CD4-positive, alpha-beta memory T cell (primary cell): Measurements from ENCODE around the gene LMBRD2. TPM values are rescaled to one million over a fixed set of nuclear protein-coding genes. Genes with fewer than 3 reads are reported as not detected.

Experiments
- CTCF ChIA-PET: fragments of 350-600 bp; sonication (Branson Sonifier 250); formaldehyde crosslinking; loops from one replicate; lab custom pipeline; 2021; ENCODE audit warnings: inconsistent platforms; ENCODE audit not compliant: partially characterized antibody; lab: Charles Lee
- POLR2A ChIA-PET: fragments of 350-600 bp; sonication (Branson Sonifier 250); formaldehyde crosslinking; loops from one replicate; lab custom pipeline; 2021; ENCODE audit not compliant: partially characterized antibody; lab: Charles Lee
- DNase-seq, 5 donors: peaks; one replicate each; pipeline versions ENCODE4 v3.0.0 to v3.0.0-alpha.2; 2020 to 2022; ENCODE audit warnings: mixed read lengths in 1 of 5
- H3K27ac ChIP-seq: one replicate; pipeline ENCODE4 v1.7.0; 2013; ENCODE audit warnings: low read depth, low read length
- H3K27me3 ChIP-seq: 2 replicates; pipeline ENCODE4 v1.7.0; 2013; ENCODE audit warnings: mild to moderate bottlenecking, low read length, moderate library complexity; ENCODE audit not compliant: insufficient read depth
- H3K36me3 ChIP-seq: 2 replicates; pipeline ENCODE4 v1.7.0; 2013; ENCODE audit warnings: mild to moderate bottlenecking, low read length, moderate library complexity; ENCODE audit not compliant: insufficient read depth
- H3K4me1 ChIP-seq: 2 replicates; pipeline ENCODE4 v1.7.0; 2013; ENCODE audit warnings: mild to moderate bottlenecking, low read length, moderate library complexity; ENCODE audit not compliant: insufficient read depth
- H3K4me3 ChIP-seq, 2 donors: one replicate each; pipeline ENCODE4 v1.7.0; 2013; ENCODE audit warnings: low read length in 2 of 2, mild to moderate bottlenecking in 1 of 2
- H3K9me3 ChIP-seq, 2 donors: one replicate each; pipeline ENCODE4 v1.7.0; 2013; ENCODE audit warnings: low read length in 2 of 2, control low read depth in 1 of 2; ENCODE audit not compliant: control insufficient read depth in 1 of 2
- H3K27ac Mint-ChIP-seq, 7 donors: one replicate each; pipeline ENCODE4 v1.8.0; 2020 to 2021; ENCODE audit warnings: mixed read lengths in 7 of 7, mild to moderate bottlenecking in 6 of 7, inconsistent platforms in 3 of 7, moderate library complexity in 3 of 7
- H3K27me3 Mint-ChIP-seq, 2 donors: one replicate each; pipeline ENCODE4 v1.8.0; 2020 to 2021; ENCODE audit warnings: mixed read lengths in 2 of 2
- H3K36me3 Mint-ChIP-seq, 2 donors: one replicate each; pipeline ENCODE4 v1.8.0; 2020 to 2021; ENCODE audit warnings: mixed read lengths in 2 of 2, inconsistent platforms in 1 of 2, mild to moderate bottlenecking in 1 of 2
- H3K4me1 Mint-ChIP-seq, 4 donors: one replicate each; pipeline ENCODE4 v1.8.0; 2020 to 2021; ENCODE audit warnings: mixed read lengths in 4 of 4, mild to moderate bottlenecking in 1 of 4
- H3K4me3 Mint-ChIP-seq, 8 donors: one replicate each; pipeline ENCODE4 v1.8.0; 2020 to 2021; ENCODE audit warnings: mixed read lengths in 8 of 8, mild to moderate bottlenecking in 7 of 8, moderate library complexity in 6 of 8, inconsistent platforms in 3 of 8
- H3K9me3 Mint-ChIP-seq, 8 donors: one replicate each; pipeline ENCODE4 v1.8.0; 2020 to 2021; ENCODE audit warnings: mixed read lengths in 8 of 8, mild to moderate bottlenecking in 5 of 8, inconsistent platforms in 3 of 8, moderate library complexity in 1 of 8
- intact Hi-C: fragments of 100-400 bp; cut with micrococcal nuclease; formaldehyde crosslinking; loops from one replicate; pipeline ENCODE4 v1.15.1; 2023
- polyA plus RNA-seq, 2 donors: library from polyadenylated mRNA; unstranded; fragments of 300-500 nt; fragmentation: Illumina TruSeq; gene quantifications; one replicate each; pipeline ENCODE4 v1.2.3, GENCODE V29; 2021
- total RNA-seq, 2 experiments: library from RNA; stranded (reverse); gene quantifications; one replicate each; pipeline ENCODE4 v1.2.3, GENCODE V29; 2021

The LMBRD2 gene
- total and polyA plus RNA-seq, 4 experiments from 2014 or later = 3.0 to 16.6 (median 10.1) TPM

DNA sequence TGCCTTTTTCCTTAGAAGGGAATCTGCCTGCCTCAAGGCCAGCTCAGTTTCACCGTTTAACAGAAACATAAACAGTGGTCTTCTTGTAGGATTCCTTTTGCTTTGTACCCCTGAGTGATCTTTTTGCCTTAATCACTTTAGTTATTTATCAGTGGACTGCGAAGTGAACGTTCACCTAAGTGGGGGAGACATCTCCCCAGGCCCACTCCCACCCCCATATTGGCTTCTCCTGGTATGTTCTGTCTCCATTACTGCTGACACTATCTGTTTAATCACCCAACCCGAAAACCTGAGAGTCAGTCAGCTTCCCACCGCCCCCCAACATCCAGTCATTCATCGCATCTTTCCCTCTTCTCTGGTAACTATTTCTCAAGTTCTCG is 1.6 kb upstream of the LMBRD2 start:
- Mint-ChIP-seq H3K4me1 (peaks cover 46 to 76% (median 53%) of the 10 kb centered on the region in 4 donors), H3K4me3 (peak overlapping the region; percentile 25 to 84 (median 64)), H3K36me3 (peaks cover 34 to 60% of the 10 kb centered on the region in 2 donors), H3K27me3 (no peaks in the 10 kb centered on the region), H3K9me3 (no peaks in the 10 kb centered on the region), H3K27ac (peak overlapping the region in 2 of 7 donors; percentile 1 to 57)
- H3K27ac ChIP-seq = no peak overlapping the region
- H3K4me3 ChIP-seq = no peak overlapping the region
- CTCF ChIA-PET = interaction anchor here (1.5 to 3.4 kb wide), 3 partner anchors 14 to 89 kb away, joined by 5 to 17 read pairs (median 7); partner anchors contain the start of gene NADK2
- intact Hi-C loops = loop anchor here (2.0 to 5.0 kb wide), 2 partner anchors 1226 to 1316 kb away; partner anchors contain the start of genes TTC23L and WDR70
- POLR2A ChIA-PET = interaction anchor here (2.8 to 4.3 kb wide), 4 partner anchors 15 to 1224 kb away, joined by 11 to 48 read pairs (median 12); partner anchors contain the start of genes DNAJC21, NADK2 and NIPBL
- peaks cover 48% of the 10 kb centered on the region for H3K4me1 ChIP-seq
- no peaks in the 10 kb centered on the region for H3K27me3 ChIP-seq
- DNase-seq = no peak
- H3K9me3 ChIP-seq = no peaks in the 10 kb centered on the region
- H3K36me3 ChIP-seq = peaks cover 5% of the 10 kb centered on the region

DNA sequence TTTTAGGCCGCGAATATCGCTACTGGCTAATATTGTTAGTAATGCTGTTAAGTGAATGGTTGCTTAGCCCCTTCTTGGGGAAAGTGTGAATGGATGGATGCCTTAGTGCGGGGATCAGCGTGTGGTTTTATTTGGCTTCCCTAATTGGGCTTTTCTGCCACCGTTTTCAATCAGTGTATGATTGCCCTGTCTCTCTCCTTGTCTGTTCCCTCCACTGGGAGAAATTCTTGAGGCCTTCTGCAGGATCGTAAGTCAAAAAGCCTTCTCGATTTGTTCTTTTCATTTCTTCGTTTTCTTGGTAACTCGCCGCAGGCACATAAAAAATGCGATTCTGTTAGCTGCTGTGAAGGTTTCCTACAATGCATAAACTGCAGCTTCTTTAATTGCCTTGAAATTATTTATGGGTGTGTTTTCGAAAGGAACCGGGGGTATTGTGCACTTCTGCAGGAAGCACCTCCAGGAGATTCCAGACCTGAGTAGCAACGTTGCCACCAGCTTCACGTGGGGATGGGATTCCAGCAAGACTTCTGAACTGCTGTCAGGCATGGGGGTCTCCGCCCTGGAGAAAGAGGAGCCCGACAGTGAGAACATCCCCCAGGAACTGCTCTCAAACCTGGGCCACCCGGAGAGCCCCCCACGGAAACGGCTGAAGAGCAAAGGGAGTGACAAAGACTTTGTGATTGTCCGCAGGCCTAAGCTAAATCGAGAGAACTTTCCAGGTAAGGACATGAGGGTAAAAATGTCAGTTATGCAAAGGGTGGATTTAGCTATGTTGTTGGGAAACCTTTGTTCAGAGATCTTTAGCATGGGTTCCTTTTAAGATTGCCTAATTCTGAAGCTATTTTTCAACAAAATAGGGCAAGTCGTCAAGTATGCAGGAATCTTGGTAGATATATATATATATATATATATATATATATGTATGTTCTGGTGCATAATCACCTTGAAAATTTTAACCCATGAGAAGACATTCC is 924 bp upstream of the LMBRD2 start:
- Mint-ChIP-seq H3K27ac (peak overlapping the region; percentile 79 to 98 (median 94)), H3K9me3 (no peaks in the 10 kb centered on the region), H3K4me1 (peaks cover 43 to 75% (median 54%) of the 10 kb centered on the region in 4 donors), H3K36me3 (peaks cover 30 to 55% of the 10 kb centered on the region in 2 donors), H3K4me3 (peak overlapping the region; percentile 93 to 98 (median 95)), H3K27me3 (no peaks in the 10 kb centered on the region)
- ChIA-PET POLR2A (interaction anchor here (0.6 to 4.3 kb wide), 10 partner anchors 12 to 1314 kb away, joined by 3 to 48 read pairs (median 5); partner anchors contain the start of genes DNAJC21, NADK2, NIPBL and NUP155), CTCF (interaction anchor here (1.5 to 3.4 kb wide), 3 partner anchors 15 to 89 kb away, joined by 5 to 17 read pairs (median 7); partner anchors contain the start of gene NADK2)
- no peaks in the 10 kb centered on the region for H3K27me3 ChIP-seq
- peaks cover 55% of the 10 kb centered on the region for H3K4me1 ChIP-seq
- intact Hi-C loops = loop anchor here (1.0 to 5.0 kb wide), 4 partner anchors 724 to 1315 kb away; partner anchors contain the start of genes BRIX1, NIPBL, RAD1 and TTC23L
- H3K9me3 ChIP-seq = no peaks in the 10 kb centered on the region
- DNase-seq = peak in 2 of 5 donors; percentile 1 to 3
- H3K27ac ChIP-seq = peak overlapping the region; percentile 71
- peaks cover 5% of the 10 kb centered on the region for H3K36me3 ChIP-seq
- peak overlapping the region; percentile 77 to 90 for H3K4me3 ChIP-seq

DNA sequence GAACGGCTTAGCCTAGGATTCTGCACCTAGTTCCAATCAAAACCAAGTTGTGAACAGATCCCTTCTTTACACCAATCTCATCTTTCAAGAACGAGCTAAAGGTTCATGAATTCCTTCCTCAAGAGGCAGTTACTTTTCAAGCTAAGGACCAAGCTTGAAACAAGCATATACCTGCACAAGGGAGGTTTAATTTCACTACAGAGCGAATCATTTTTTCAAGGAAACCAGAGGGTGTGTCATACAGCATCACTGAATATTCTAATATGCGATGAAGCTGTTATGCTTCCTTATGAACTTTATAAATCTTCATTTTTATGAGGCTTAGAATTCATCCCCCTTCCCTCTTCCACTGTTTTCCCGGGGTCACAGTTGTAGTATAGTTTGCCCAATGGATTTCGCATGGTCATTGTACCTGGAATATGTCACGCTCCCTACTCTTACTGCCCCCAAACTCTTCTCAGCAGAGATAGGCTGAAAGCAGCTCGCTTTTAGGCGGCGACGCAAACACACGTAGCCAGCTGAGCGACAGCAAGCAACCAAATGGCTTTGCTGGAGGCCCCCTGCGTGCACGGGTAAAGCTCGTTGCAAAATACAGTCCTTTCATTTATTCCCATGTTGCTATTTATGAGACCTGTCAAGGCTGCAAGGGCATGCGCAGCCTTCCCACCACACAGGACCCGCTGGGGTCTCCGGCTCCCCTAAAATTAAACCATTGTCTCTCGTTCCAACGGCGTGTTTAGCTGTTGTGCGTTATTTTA is 832 bp downstream of the LMBRD2 start:
- Histone ChIP-seq H3K27me3 (no peaks in the 10 kb centered on the region), H3K4me1 (peaks cover 58% of the 10 kb centered on the region), H3K4me3 (peak overlapping the region; percentile 77 to 90), H3K27ac (peak overlapping the region; percentile 71), H3K9me3 (no peaks in the 10 kb centered on the region), H3K36me3 (no peaks in the 10 kb centered on the region)
- Mint-ChIP-seq H3K4me3 (peak overlapping the region; percentile 93 to 98 (median 95)), H3K9me3 (no peaks in the 10 kb centered on the region), H3K27ac (peak overlapping the region; percentile 79 to 98 (median 94)), H3K4me1 (peaks cover 44 to 73% (median 58%) of the 10 kb centered on the region in 4 donors), H3K36me3 (peaks cover 14 to 38% of the 10 kb centered on the region in 2 donors), H3K27me3 (no peaks in the 10 kb centered on the region)
- intact Hi-C loops = loop anchor here (1.0 to 5.0 kb wide), 2 partner anchors 91 to 1314 kb away; partner anchors contain the start of gene TTC23L
- peak; percentile 19 to 75 (median 35) for DNase-seq
- ChIA-PET CTCF (interaction anchor here (0.9 to 3.4 kb wide), 4 partner anchors 11 to 1229 kb away, joined by 3 to 17 read pairs (median 5); partner anchors contain the start of genes NADK2 and WDR70), POLR2A (interaction anchor here (1.2 to 4.3 kb wide), 6 partner anchors 11 to 1221 kb away, joined by 3 to 48 read pairs (median 8); partner anchors contain the start of genes DNAJC21, NADK2, NIPBL and NUP155)

DNA sequence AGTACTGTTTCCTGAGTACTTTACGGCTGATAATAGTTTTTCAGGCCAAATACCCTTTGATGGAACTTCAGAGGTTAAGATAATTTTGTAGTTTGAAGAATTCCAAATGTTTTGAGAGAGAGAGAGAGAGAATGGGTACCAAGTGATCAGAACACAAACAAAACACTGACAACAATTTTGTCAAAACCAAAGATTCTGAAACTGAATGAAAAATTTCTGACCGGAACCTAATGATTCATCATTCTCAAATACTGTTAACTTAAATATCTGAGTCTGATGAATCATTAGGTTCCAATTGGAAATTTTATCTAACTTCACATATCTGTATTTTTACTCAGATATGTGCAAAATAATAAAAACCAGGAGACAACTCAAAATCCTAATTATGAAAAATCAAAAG is 4.0 kb downstream of the LMBRD2 start:
- DNase-seq = no peak
- Histone ChIP-seq H3K4me1 (peaks cover 41% of the 10 kb centered on the region), H3K4me3 (no peak overlapping the region), H3K27ac (no peak overlapping the region), H3K36me3 (no peaks in the 10 kb centered on the region), H3K9me3 (no peaks in the 10 kb centered on the region), H3K27me3 (no peaks in the 10 kb centered on the region)
- no peaks in the 10 kb centered on the region for H3K27me3 Mint-ChIP-seq
- intact Hi-C loops = no loop called here
- H3K36me3 Mint-ChIP-seq = peaks cover 0 to 22% of the 10 kb centered on the region in 2 donors
- peak overlapping the region in 1 of 8 donors; percentile 49 for H3K4me3 Mint-ChIP-seq
- CTCF ChIA-PET = no interaction called here
- H3K9me3 Mint-ChIP-seq = no peaks in the 10 kb centered on the region
- peaks cover 29 to 50% (median 36%) of the 10 kb centered on the region in 4 donors for H3K4me1 Mint-ChIP-seq
- POLR2A ChIA-PET = no interaction called here
- no peak overlapping the region for H3K27ac Mint-ChIP-seq

DNA sequence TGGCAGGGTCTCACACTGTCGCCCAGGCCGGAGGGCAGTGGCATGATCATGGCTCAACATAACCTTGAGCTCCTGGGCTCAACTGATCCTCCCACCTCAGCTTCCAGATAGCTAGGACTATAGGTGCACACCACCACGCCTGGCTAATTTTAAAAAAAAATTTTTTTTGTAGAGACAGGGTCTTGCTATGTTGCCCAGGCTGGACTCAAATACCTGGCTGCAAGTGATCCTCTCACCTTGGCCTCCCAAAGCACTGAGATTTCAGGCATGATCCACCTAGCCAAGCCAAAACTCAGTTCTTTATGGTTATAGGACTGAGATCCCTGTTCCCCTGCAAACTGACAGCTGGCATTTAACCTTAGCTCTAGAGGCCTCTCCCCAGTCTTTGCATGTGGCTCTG is 5.3 kb downstream of the LMBRD2 start:
- Histone ChIP-seq H3K27ac (no peak overlapping the region), H3K36me3 (peaks cover 4% of the 10 kb centered on the region), H3K4me3 (no peak overlapping the region), H3K27me3 (no peaks in the 10 kb centered on the region), H3K9me3 (no peaks in the 10 kb centered on the region), H3K4me1 (peaks cover 37% of the 10 kb centered on the region)
- DNase-seq = no peak
- no peak overlapping the region for H3K4me3 Mint-ChIP-seq
- intact Hi-C loops = no loop called here
- H3K9me3 Mint-ChIP-seq = no peaks in the 10 kb centered on the region
- CTCF ChIA-PET = interaction anchor here (0.7 kb wide), 1 partner anchor 68 kb away, joined by 3 read pairs; no protein-coding TSS in a partner anchor
- H3K27me3 Mint-ChIP-seq = no peaks in the 10 kb centered on the region
- peaks cover 22 to 40% (median 28%) of the 10 kb centered on the region in 4 donors for H3K4me1 Mint-ChIP-seq
- no peak overlapping the region for H3K27ac Mint-ChIP-seq
- peaks cover 4 to 13% of the 10 kb centered on the region in 2 donors for H3K36me3 Mint-ChIP-seq
- POLR2A ChIA-PET = no interaction called here

DNA sequence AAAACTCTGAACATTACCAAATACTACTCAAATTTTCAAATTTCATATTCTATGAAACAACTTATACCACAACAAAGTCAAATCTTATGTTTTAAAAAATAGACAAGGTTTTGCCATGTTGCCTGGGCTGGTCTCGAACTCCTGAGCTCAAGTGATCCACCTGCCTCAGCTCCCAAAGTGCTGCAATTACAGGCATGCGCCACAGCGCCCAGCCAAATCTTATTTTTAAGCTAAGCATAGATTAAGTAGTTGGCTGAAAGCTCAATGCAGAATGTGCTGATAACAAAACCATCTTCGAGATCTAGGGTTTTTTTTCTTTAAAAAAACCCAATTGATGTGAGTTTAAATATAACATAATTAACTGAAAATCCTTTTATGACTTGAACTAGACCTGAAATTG is 6.4 kb downstream of the LMBRD2 start:
- no peak overlapping the region for H3K27ac Mint-ChIP-seq
- ChIA-PET CTCF (no interaction called here), POLR2A (no interaction called here)
- intact Hi-C loops = no loop called here
- H3K36me3 Mint-ChIP-seq = peaks cover 12 to 14% of the 10 kb centered on the region in 2 donors
- no peaks in the 10 kb centered on the region for H3K27me3 Mint-ChIP-seq
- peaks cover 16 to 30% (median 21%) of the 10 kb centered on the region in 4 donors for H3K4me1 Mint-ChIP-seq
- Histone ChIP-seq H3K9me3 (no peaks in the 10 kb centered on the region), H3K4me1 (peaks cover 29% of the 10 kb centered on the region), H3K36me3 (peaks cover 4% of the 10 kb centered on the region), H3K27me3 (no peaks in the 10 kb centered on the region), H3K27ac (no peak overlapping the region), H3K4me3 (no peak overlapping the region)
- no peak for DNase-seq
- no peak overlapping the region for H3K4me3 Mint-ChIP-seq
- no peaks in the 10 kb centered on the region for H3K9me3 Mint-ChIP-seq
